Mesenchymal stem cell (in vitro differentiated cells and primary cell): ENCODE measurements around the gene TMEM243.

Experiments used
- DNase-seq: peaks from one replicate; pipeline ENCODE4 v3.0.0-alpha.2; 2013
- H2AFZ ChIP-seq: one replicate; pipeline ENCODE4 v1.6.1; 2013; ENCODE audit warnings: low read depth, mild to moderate bottlenecking, control low read depth, inconsistent platforms, low read length, moderate library complexity
- H2AK5ac ChIP-seq: 2 replicates; pipeline ENCODE4 v1.6.1; 2013; ENCODE audit warnings: low read length, moderate library complexity, mild to moderate bottlenecking, inconsistent platforms; ENCODE audit not compliant: severe bottlenecking
- H2BK120ac ChIP-seq: one replicate; pipeline ENCODE4 v1.6.1; 2013; ENCODE audit warnings: low read depth, mild to moderate bottlenecking, inconsistent platforms, low read length, moderate library complexity
- H2BK12ac ChIP-seq, 2 experiments: one replicate each; pipeline ENCODE4 v1.6.1; 2013; ENCODE audit warnings: inconsistent platforms in 2 of 2, low read length in 2 of 2, mild to moderate bottlenecking in 2 of 2, moderate library complexity in 2 of 2, control low read depth in 1 of 2
- H2BK15ac ChIP-seq: one replicate; pipeline ENCODE4 v1.6.1; 2013; ENCODE audit warnings: mild to moderate bottlenecking, low read depth, inconsistent platforms; ENCODE audit not compliant: poor library complexity, severe bottlenecking
- H2BK5ac ChIP-seq: 2 replicates; pipeline ENCODE4 v1.6.1; 2013; ENCODE audit warnings: low read depth, mild to moderate bottlenecking, low read length, control low read depth, inconsistent platforms; ENCODE audit not compliant: poor library complexity, severe bottlenecking
- H3K14ac ChIP-seq, 2 experiments: one replicate each; pipeline ENCODE4 v1.6.1; 2013; ENCODE audit warnings: inconsistent platforms in 2 of 2, low read length in 2 of 2, control low read depth in 1 of 2, mild to moderate bottlenecking in 1 of 2, moderate library complexity in 1 of 2
- H3K18ac ChIP-seq, 2 experiments: one replicate each; pipeline ENCODE4 v1.6.1; 2013; ENCODE audit warnings: inconsistent platforms in 2 of 2, low read length in 2 of 2, control low read depth in 1 of 2, low read depth in 1 of 2, mild to moderate bottlenecking in 1 of 2
- H3K23ac ChIP-seq, 2 experiments: one replicate each; pipeline ENCODE4 v1.6.1; 2013; ENCODE audit warnings: inconsistent platforms in 2 of 2, low read length in 2 of 2, mild to moderate bottlenecking in 2 of 2, moderate library complexity in 2 of 2, control low read depth in 1 of 2
- H3K27ac ChIP-seq: 2 replicates; pipeline ENCODE4 v1.5.1; 2013; ENCODE audit warnings: mild to moderate bottlenecking, moderate library complexity, low read length, control low read depth, inconsistent platforms; ENCODE audit not compliant: poor library complexity, severe bottlenecking
- H3K27me3 ChIP-seq, 2 experiments: 2 replicates each; pipeline versions ENCODE4 v1.6.1 to v1.7.0; 2013; ENCODE audit warnings: low read length in 2 of 2, mild to moderate bottlenecking in 2 of 2, moderate library complexity in 2 of 2, control low read depth in 1 of 2, inconsistent platforms in 1 of 2; ENCODE audit not compliant: control insufficient read depth in 1 of 2, insufficient read depth in 1 of 2
- H3K36me3 ChIP-seq, 2 experiments: 2 replicates each; pipeline versions ENCODE4 v1.6.1 to v1.7.0; 2013; ENCODE audit warnings: low read length in 2 of 2, control low read depth in 1 of 2, inconsistent platforms in 1 of 2, low read depth in 1 of 2, mild to moderate bottlenecking in 1 of 2; ENCODE audit not compliant: insufficient read depth in 2 of 2, control insufficient read depth in 1 of 2
- H3K4ac ChIP-seq, 2 experiments: one replicate each; pipeline ENCODE4 v1.6.1; 2013; ENCODE audit warnings: inconsistent platforms in 2 of 2, low read length in 2 of 2, mild to moderate bottlenecking in 2 of 2, moderate library complexity in 2 of 2, control low read depth in 1 of 2, low read depth in 1 of 2
- H3K4me1 ChIP-seq: 2 replicates; pipeline ENCODE4 v1.6.1; 2013; ENCODE audit warnings: low read depth, low read length, control low read depth; ENCODE audit not compliant: control insufficient read depth, insufficient read depth
- H3K4me2 ChIP-seq: 2 replicates; pipeline ENCODE4 v1.6.1; 2013; ENCODE audit warnings: low read length, mild to moderate bottlenecking, inconsistent platforms; ENCODE audit not compliant: poor library complexity, severe bottlenecking
- H3K4me3 ChIP-seq, 2 experiments: 2 replicates each; pipeline versions ENCODE4 v1.5.1 to v1.7.0; 2013; ENCODE audit warnings: low read length in 2 of 2, mild to moderate bottlenecking in 2 of 2, control low read depth in 1 of 2, low read depth in 1 of 2; ENCODE audit not compliant: insufficient read depth in 1 of 2
- H3K79me1 ChIP-seq: replicated peaks from 2 replicates; pipeline ENCODE4 v1.6.1; 2013; ENCODE audit warnings: mild to moderate bottlenecking, control low read depth, low read length, inconsistent platforms; ENCODE audit not compliant: poor library complexity, severe bottlenecking
- H3K9ac ChIP-seq: 2 replicates; pipeline ENCODE4 v1.7.0; 2013; ENCODE audit warnings: mild to moderate bottlenecking, low read length, moderate library complexity
- H3K9me3 ChIP-seq: 2 replicates; pipeline ENCODE4 v1.7.0; 2013; ENCODE audit warnings: mild to moderate bottlenecking, low read length; ENCODE audit not compliant: control insufficient read depth
- H4K8ac ChIP-seq: one replicate; pipeline ENCODE4 v1.6.1; 2013; ENCODE audit warnings: inconsistent platforms, mild to moderate bottlenecking, low read length, moderate library complexity
- H4K91ac ChIP-seq: one replicate; pipeline ENCODE4 v1.6.1; 2013; ENCODE audit warnings: mild to moderate bottlenecking, low read length, inconsistent platforms
- WGBS: methylation state at CpG from one replicate; pipeline ENCODE4 v1.1.7; 2013; ENCODE audit warnings: mixed read lengths; 5-methylcytosine and 5-hydroxymethylcytosine counted together

The TMEM243 gene

DNA sequence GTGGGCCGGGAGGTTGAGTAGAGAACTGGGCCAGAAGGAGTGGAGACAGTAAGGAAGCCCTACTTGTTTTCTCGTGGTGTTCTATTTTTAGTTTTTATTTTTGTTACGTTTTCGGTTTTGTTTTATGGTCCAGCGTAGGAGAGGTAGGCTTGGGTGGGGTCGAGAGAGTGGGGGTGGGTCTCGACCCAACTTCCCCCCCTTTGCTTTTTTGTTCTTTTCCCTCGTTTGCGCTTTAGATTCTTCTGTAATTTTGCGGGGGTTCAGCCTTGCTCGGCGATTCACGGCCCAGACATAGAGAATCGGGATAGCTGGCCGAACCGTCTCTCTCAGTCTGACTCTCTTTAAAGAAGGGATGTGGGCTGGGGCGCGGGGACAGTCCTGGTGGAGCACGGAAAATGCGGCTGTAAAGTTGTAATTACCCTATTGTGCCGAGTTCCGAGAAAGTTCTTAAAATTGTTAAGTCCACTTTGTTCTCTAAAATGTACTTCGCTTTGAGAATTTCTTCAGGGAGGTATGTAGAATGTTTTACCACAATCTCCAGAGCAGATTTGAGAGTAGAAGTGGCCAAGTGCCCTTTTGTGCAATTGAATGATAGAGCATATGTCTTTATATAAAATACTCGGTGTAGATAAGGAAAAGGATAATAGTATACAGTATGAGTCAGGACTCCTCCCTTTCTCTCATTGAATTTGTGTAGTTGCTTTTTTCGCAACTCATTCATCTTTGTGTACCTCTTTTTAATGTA lies 66.5 kb downstream of the TMEM243 start:
- Histone ChIP-seq H3K27ac (peak overlapping the region; percentile 94), H3K4ac (peak overlapping the region in 1 of 2 experiments; percentile 92), H2AFZ (no peak overlapping the region), H2BK15ac (no peak overlapping the region), H4K91ac (no peak overlapping the region), H3K4me3 (peak overlapping the region; percentile 93 to 99), H3K36me3 (no peaks in the 10 kb centered on the region), H3K4me1 (no peaks in the 10 kb centered on the region), H3K9me3 (no peaks in the 10 kb centered on the region), H3K4me2 (peak overlapping the region; percentile 63), H3K23ac (peak overlapping the region in 1 of 2 experiments; percentile 34), H4K8ac (peak overlapping the region; percentile 85), H3K79me1 (no peaks in the 10 kb centered on the region), H2BK5ac (peak overlapping the region; percentile 90), H2BK12ac (no peak overlapping the region), H2BK120ac (peak overlapping the region; percentile 92), H3K9ac (peak overlapping the region; percentile 99), H2AK5ac (peak overlapping the region; percentile 59), H3K27me3 (no peaks in the 10 kb centered on the region), H3K18ac (peak overlapping the region; percentile 97 to 100), H3K14ac (peak overlapping the region; percentile 57 to 99)
- peak; percentile 47 for DNase-seq
- WGBS: under 1% methylated on average over 23 of the region's 25 CpGs

DNA sequence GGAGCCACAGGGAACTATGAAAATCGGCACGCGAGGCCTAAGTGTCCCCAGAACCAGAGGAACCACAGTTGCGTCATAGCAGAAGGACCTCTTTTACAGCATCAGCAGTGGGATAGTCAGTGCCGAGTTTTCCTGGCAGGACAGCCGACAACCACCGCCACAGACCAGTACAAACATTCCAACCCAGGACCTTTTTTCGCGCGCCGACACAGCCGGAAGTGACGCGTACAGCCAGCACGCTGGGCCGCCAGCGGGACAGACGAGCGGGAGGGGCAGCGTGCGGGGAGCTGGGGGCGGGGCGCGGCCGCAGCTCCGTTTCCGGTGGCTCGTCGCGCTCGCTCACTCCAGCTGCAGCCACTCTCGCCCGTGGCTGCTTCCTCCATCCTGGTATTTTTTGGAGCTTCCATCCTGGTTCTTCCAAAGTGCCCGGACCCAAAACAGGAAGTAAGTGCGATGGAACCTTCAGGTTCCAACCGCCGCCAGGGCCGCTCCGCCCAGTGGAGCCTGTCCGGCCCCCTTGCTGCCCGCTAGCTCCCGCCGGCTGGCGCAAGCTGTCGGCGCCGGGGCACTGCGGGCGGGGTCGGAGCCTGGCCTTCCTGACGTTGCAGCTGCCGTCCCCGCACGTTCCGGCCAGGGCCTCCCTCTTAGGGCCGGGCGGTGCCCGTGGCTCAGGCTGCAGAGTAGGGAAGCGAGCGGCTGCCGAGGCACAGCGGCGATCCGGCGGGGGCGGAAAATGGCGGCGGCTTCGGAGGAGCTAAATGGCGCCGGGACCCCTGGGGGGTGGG lies 67.2 kb downstream of the TMEM243 start, which contains the start of gene DMTF1:
TSS of gene DMTF1 (plus strand) at position 342 of the 785 bp plus-strand sequence. CDS start 12,489 bp downstream, outside the sequence.
- peak within 1 kb of the TSS; percentile 68 for H3K4me2 ChIP-seq
- H3K14ac ChIP-seq: peak within 1 kb of the TSS; percentile 57 to 99
- peak within 1 kb of the TSS; percentile 92 to 97 for H3K4ac ChIP-seq
- peak within 1 kb of the TSS; percentile 99 for H3K9ac ChIP-seq
- peak within 1 kb of the TSS; percentile 34 to 52 for H3K23ac ChIP-seq
- no peak within 1 kb of the TSS for H2BK12ac ChIP-seq
- H3K4me1 ChIP-seq: no peaks in the 10 kb centered on the region
- H2AFZ ChIP-seq: peak within 1 kb of the TSS; percentile 96
- H3K79me1 ChIP-seq: no peaks in the 10 kb centered on the region
- H2BK120ac ChIP-seq: peak within 1 kb of the TSS; percentile 92
- H3K27me3 ChIP-seq: no peaks in the 10 kb centered on the region
- H2BK5ac ChIP-seq: peak within 1 kb of the TSS; percentile 90
- peak within 1 kb of the TSS; percentile 97 to 100 for H3K18ac ChIP-seq
- WGBS: under 1% methylated on average over 71 of the region's 71 CpGs
- H2BK15ac ChIP-seq: peak within 1 kb of the TSS; percentile 83
- no peaks in the 10 kb centered on the region for H3K36me3 ChIP-seq
- DNase-seq: peak; percentile 97
- peak within 1 kb of the TSS; percentile 88 for H4K8ac ChIP-seq
- no peaks in the 10 kb centered on the region for H3K9me3 ChIP-seq
- peak within 1 kb of the TSS; percentile 93 to 99 for H3K4me3 ChIP-seq
- peak within 1 kb of the TSS; percentile 59 for H2AK5ac ChIP-seq
- H4K91ac ChIP-seq: peak within 1 kb of the TSS; percentile 97
- H3K27ac ChIP-seq: peak within 1 kb of the TSS; percentile 94

DNA sequence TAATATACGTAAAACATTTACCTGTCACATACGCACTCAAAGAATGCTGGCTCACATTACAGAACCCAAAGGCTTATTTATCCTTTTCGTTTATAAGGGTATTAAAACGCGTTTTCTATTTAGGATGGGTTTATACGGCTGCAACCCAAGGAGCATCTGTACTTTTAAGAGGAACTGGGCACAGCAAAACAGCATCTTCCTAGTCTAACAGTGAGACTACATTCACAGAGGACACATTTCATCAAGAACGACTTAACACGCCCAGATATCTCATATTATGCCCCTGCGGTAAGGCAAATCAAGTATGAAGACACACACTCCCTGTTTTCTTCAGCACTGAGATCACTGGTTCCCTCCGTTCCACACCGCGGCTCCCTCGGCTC lies 67.8 kb downstream of the TMEM243 start:
- H4K91ac ChIP-seq: no peak overlapping the region
- peak overlapping the region; percentile 96 for H2AFZ ChIP-seq
- no peaks in the 10 kb centered on the region for H3K27me3 ChIP-seq
- DNase-seq: no peak
- peak overlapping the region; percentile 8 for H4K8ac ChIP-seq
- H2BK120ac ChIP-seq: no peak overlapping the region
- H3K9me3 ChIP-seq: no peaks in the 10 kb centered on the region
- WGBS: 4% methylated on average over 10 of the region's 13 CpGs
- no peak overlapping the region for H2AK5ac ChIP-seq
- H3K36me3 ChIP-seq: no peaks in the 10 kb centered on the region
- peak overlapping the region; percentile 75 to 93 for H3K4me3 ChIP-seq
- H3K79me1 ChIP-seq: no peaks in the 10 kb centered on the region
- H2BK15ac ChIP-seq: no peak overlapping the region
- H2BK5ac ChIP-seq: no peak overlapping the region
- peak overlapping the region in 1 of 2 experiments; percentile 43 for H3K4ac ChIP-seq
- H3K14ac ChIP-seq: peak overlapping the region in 1 of 2 experiments; percentile 26
- peak overlapping the region; percentile 67 to 90 for H3K18ac ChIP-seq
- H3K9ac ChIP-seq: peak overlapping the region; percentile 99
- H3K4me2 ChIP-seq: peak overlapping the region; percentile 68
- no peak overlapping the region for H2BK12ac ChIP-seq
- peak overlapping the region; percentile 84 for H3K27ac ChIP-seq
- H3K23ac ChIP-seq: no peak overlapping the region
- no peaks in the 10 kb centered on the region for H3K4me1 ChIP-seq
